Uterus (tissue), 2 donors: ENCODE results near the gene MVB12A.

Experiments
- POLR2A ChIP-seq, 2 donors: fragments of 450-650 bp; IDR thresholded peaks; one replicate each; pipeline ENCODE4 v1.6.1; 2016; ENCODE audit warnings: antibody characterized with exemption in 2 of 2, mild to moderate bottlenecking in 1 of 2, moderate library complexity in 1 of 2
- TF ChIP-seq, protein P1 (sequence below), 4 experiments: fragments of 200-600 bp in 2 of 4; fragments of 450-650 bp in 2 of 4; sonication (generic) in 2 of 4; IDR thresholded peaks; one replicate each; pipeline ENCODE4 v1.5.1; 2016 to 2019; ENCODE audit warnings: antibody characterized with exemption in 4 of 4, mild to moderate bottlenecking in 2 of 4, moderate library complexity in 1 of 4

DNA sequence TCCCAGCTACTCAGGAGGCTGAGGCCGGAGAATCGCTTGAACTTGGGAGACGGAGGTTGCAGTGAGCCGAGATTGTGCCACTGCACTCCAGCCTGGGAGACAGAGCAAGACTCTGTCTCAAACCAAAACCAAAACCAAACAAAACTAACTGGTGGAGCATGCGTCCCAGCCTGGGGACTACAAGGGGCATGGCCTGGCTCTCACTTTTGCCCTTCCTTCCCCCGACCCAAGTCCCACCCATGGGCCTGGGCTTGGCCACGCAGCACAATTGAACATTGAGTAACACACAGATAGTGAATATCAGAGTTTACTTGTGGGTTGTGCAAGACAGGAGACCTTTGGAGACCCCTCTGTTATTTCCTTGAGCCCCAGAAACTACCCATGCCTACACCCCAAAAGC, 15.4 kb downstream of the MVB12A start:
- TF ChIP-seq, protein P1, sequence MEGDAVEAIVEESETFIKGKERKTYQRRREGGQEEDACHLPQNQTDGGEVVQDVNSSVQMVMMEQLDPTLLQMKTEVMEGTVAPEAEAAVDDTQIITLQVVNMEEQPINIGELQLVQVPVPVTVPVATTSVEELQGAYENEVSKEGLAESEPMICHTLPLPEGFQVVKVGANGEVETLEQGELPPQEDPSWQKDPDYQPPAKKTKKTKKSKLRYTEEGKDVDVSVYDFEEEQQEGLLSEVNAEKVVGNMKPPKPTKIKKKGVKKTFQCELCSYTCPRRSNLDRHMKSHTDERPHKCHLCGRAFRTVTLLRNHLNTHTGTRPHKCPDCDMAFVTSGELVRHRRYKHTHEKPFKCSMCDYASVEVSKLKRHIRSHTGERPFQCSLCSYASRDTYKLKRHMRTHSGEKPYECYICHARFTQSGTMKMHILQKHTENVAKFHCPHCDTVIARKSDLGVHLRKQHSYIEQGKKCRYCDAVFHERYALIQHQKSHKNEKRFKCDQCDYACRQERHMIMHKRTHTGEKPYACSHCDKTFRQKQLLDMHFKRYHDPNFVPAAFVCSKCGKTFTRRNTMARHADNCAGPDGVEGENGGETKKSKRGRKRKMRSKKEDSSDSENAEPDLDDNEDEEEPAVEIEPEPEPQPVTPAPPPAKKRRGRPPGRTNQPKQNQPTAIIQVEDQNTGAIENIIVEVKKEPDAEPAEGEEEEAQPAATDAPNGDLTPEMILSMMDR (IDR thresholded peaks at IDR 0.05) = no peak
- no peak for TF ChIP-seq POLR2A (IDR thresholded peaks at IDR 0.05)
